Upper lobe of left lung (tissue), 4 donors: Measurements from ENCODE around the gene PACS2.

ENCODE experiments used
- CTCF ChIP-seq, 6 experiments: fragments of 450-650 bp in 4 of 6; fragments of 200-600 bp in 2 of 6; sonication (generic) in 2 of 6; IDR thresholded peaks; one replicate each; pipeline ENCODE4 v1.5.1; 2016 to 2019; ENCODE audit warnings: antibody characterized with exemption in 6 of 6
- POLR2A ChIP-seq, 4 donors: fragments of 450-650 bp; IDR thresholded peaks; one replicate each; pipeline ENCODE4 v1.5.1; 2016 to 2017; ENCODE audit warnings: antibody characterized with exemption in 4 of 4, mild to moderate bottlenecking in 2 of 4

GRCh38 chr14:105315941-105316576 lies 1.5 kb downstream of the PACS2 start:
- TF ChIP-seq CTCF (IDR thresholded peaks at IDR 0.05): no peak
- TF ChIP-seq POLR2A (IDR thresholded peaks at IDR 0.05): no peak
